CD4-positive, alpha-beta T cell treated with Interleukin-12 subunit alpha and Interleukin-12 subunit beta, for 1 hour (primary cell): ENCODE results near the gene SSH3.
A peak's percentile ranks its signal among the peaks of the same experiment; 100 is the strongest.

Experiments
- DNase-seq: peaks from one replicate; pipeline ENCODE4 v3.0.0-alpha.2; 2020

SSH3 gene

DNA sequence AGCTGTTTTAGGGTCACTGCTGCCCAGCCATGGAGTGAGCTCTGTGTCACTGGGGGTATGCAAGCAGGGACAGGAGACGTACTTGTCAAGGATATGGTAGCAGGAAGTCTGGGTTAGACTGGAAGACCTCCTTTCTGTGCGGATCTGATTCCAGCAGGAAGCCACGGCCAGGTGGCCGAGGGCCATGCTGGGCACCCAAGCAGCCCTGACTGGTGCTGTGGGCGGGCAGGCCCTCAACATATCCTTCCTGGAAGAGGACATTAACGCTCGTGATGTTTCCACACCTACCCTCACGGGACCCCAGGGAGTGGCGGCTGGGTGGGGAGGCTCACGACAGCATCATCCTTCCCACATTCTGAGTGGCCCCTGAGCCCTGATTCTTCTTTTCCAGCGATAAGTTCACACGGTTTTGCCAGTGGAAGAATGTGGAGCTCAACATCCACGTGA lies 23.0 kb upstream of the SSH3 start:
- DNase-seq: no peak

DNA sequence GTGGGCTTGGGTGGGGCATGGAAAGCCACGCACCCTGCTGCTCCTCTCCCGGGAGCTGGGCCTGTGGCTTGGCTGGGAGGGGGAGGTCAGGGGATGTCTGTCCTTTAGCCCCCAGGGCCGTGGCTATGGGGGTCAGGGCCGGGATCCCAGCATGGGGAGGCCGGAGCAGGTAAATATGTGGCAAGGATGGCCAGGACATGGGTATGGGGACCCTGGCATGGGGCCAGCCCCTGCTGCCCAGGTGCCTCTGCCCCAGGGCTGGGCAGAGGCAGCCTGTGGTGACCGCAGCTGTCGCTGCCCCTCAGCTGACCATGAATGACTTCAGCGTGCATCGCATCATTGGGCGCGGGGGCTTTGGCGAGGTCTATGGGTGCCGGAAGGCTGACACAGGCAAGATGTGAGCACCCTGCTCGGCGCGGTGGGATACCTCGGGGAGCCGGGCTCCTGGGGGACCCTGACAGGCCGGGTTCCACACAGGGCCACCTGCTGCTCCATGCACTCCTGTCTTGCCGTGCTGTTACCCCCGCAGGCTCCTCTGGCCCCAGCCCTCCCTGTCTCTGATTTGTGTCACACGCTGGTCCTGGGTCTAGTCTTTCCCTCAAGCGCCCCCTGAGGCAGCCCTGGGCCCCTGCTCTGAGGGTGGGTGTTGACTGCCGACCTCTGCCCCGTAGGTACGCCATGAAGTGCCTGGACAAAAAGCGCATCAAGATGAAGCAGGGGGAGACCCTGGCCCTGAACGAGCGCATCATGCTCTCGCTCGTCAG lies 22.4 kb upstream of the SSH3 start:
- no peak for DNase-seq

DNA sequence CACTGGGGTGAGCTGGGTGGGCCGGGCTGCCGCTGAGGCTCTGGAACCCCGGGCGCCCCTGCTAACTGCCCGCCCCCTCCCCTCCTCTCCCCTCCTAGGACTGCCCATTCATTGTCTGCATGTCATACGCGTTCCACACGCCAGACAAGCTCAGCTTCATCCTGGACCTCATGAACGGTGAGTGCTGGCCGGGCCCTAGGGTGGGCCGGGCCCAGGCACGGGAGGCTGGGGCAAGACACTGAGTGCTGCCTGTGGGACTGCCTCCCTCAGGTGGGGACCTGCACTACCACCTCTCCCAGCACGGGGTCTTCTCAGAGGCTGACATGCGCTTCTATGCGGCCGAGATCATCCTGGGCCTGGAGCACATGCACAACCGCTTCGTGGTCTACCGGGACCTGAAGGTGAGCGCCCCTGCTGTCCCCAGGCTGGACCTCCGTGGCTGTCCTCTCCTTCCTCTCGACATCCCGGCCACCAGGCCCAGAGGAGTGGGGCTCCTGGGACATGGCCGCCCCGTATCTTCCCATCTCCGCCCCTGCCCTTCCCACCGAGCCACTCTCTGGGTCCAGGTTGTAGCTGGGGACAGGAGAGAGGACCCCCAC lies 21.7 kb upstream of the SSH3 start:
- DNase-seq: no peak

DNA sequence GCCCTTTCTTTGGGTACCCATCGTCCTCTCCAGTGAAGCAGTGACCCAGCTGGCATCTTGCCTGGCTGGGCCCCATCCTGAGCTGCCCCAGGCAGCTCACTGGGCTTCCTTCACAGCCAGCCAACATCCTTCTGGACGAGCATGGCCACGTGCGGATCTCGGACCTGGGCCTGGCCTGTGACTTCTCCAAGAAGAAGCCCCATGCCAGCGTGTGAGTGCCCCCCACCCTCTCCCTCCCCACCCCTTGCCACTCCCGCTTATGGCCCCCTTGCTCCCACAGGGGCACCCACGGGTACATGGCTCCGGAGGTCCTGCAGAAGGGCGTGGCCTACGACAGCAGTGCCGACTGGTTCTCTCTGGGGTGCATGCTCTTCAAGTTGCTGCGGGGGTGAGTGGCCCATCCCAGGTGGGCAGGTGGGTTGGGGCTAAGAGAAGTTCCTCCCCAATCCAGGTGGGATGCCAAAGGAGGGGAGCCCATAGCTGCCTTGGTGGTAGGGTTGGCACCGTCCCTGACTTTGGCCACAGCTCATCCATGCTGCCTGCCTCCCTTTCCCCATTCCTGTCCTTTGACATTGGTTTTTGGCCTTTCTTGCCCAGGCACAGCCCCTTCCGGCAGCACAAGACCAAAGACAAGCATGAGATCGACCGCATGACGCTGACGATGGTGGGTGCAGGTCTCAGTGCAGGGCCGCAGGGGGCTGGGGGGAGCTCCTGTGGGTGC lies 21.0 kb upstream of the SSH3 start:
- no peak for DNase-seq

DNA sequence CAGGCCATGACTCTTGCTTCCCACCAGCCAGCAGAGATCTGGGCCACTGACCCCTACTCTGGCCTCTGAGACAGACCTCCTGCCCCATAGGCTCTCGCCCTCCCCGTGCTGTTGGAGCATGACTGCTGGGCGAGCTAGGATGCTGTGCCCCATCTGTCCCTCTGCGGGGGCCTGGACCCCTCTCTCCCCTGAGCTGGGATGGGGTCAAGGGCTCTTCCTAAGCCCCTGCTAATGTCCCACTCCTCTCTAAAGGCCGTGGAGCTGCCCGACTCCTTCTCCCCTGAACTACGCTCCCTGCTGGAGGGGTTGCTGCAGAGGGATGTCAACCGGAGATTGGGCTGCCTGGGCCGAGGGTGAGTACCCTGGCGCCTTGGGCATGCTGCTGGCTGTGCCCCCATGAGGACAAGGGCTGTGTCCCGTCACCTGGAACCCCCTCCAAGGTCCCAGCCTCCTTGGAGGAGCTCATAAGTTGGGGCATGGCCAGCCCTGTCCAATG lies 20.4 kb upstream of the SSH3 start:
- no peak for DNase-seq

DNA sequence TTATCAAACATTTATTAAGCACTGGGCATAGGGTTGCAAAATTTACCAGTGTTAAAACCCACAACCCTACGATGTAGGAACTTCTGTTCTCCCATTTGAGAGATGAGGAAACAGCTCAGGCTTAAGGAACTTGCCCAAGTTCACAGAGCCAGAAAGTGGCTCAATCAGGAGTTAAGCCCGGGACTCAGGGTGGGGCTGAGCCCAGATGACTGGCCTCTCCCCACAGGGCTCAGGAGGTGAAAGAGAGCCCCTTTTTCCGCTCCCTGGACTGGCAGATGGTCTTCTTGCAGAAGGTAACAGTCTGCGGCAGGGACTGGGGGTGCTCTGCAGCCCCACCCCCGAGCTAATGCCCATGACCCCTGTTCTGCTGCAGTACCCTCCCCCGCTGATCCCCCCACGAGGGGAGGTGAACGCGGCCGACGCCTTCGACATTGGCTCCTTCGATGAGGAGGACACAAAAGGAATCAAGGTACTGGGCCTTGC lies 19.8 kb upstream of the SSH3 start:
- no peak for DNase-seq

DNA sequence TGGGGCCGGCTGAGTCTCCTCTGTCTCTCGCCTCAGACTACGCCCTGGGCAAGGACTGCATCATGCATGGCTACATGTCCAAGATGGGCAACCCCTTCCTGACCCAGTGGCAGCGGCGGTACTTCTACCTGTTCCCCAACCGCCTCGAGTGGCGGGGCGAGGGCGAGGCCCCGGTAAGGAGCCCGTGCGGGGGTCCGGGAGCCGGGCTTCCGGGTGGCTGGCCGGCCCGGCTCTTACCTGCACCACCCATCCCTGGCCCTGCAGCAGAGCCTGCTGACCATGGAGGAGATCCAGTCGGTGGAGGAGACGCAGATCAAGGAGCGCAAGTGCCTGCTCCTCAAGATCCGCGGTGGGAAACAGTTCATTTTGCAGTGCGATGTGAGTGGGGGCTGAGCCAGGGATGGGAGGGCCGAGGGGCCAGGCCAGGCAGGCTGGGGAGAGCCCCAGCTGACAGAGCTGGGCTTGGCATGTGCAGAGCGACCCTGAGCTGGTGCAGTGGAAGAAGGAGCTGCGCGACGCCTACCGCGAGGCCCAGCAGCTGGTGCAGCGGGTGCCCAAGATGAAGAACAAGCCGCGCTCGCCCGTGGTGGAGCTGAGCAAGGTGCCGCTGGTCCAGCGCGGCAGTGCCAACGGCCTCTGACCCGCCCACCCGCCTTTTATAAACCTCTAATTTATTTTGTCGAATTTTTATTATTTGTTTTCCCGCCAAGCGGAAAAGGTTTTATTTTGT lies 18.4 kb upstream of the SSH3 start:
- DNase-seq: no peak

DNA sequence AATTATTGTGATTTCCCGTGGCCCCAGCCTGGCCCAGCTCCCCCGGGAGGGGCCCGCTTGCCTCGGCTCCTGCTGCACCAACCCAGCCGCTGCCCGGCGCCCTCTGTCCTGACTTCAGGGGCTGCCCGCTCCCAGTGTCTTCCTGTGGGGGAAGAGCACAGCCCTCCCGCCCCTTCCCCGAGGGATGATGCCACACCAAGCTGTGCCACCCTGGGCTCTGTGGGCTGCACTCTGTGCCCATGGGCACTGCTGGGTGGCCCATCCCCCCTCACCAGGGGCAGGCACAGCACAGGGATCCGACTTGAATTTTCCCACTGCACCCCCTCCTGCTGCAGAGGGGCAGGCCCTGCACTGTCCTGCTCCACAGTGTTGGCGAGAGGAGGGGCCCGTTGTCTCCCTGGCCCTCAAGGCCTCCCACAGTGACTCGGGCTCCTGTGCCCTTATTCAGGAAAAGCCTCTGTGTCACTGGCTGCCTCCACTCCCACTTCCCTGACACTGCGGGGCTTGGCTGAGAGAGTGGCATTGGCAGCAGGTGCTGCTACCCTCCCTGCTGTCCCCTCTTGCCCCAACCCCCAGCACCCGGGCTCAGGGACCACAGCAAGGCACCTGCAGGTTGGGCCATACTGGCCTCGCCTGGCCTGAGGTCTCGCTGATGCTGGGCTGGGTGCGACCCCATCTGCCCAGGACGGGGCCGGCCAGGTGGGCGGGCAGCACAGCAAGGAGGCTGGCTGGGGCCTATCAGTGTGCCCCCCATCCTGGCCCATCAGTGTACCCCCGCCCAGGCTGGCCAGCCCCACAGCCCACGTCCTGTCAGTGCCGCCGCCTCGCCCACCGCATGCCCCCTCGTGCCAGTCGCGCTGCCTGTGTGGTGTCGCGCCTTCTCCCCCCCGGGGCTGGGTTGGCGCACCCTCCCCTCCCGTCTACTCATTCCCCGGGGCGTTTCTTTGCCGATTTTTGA lies 17.5 kb upstream of the SSH3 start:
- peak; percentile 60 for DNase-seq

DNA sequence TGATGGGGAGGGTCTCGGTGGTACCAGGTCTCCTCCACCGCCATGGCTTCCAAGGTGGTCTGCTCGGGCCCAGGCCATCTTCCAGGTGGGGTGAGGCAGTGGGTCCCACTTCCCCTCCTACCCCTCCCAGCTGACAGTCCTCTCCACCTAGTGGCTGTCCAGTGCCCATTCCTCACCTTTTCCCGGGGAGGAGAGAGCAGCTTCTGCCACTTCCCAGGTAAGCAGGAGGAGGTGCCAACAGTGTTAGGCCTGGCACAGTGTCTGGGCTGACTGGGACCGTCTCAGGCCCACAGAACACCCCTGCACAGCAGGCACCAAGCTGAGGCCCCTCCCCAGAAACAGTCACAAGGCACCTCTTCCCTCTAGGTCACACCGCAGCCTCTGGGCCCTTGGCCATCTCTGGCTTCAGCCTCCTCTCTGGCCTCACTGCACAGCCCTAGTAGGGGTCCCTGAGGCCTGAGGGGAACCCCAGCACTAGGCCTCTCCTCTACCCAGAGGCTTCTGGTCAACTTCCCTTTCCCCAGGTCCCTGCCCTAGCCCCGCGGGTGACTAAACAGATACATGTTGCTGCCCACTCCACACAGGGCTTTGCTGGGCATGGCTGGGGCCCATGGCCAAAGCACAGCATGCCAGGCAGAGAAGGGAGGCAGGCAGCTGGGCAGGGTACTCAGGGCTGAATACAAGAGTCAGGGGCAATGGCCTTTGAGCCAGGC lies 16.6 kb upstream of the SSH3 start:
- DNase-seq: no peak

DNA sequence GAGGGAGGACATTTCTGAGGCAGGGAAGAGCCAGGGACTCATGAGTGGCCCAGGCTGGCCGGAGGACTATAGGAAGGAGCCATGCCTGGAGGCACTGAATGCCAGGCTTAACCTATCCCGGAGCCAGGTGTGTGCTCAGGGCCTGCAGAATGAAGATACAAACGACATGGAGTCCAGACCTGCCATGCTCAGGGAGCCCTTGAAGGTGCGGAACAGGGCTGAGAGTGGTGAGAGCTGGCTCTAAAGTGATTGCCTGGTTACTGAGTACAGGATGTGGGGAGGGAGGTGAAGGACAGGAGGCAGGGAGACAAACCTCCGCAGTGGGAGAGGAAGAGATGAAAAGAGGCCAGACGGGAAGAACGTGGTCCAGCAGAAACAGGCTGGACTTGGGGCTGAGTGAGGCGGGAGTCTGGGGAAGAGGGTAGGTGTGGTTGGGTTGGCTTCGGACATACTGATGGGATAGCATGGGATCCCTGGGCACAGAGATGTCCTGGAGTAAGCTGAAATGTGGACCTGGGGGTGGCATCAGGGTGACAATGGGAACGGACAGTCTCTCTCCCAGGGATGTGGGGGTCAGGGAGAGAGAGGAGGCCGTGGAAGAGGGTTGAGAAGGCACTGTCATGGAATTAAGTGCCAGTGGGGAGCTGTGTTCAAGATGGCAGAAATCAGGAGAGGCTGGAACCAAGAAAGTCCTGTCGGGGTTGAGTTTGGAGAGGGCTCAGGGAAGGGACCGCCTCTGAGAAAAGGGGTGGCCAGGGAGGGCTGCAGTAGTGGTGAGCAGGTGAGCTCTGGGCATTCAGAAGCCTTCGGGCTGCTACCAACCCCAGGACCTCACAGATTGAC lies 15.8 kb upstream of the SSH3 start:
- no peak for DNase-seq

DNA sequence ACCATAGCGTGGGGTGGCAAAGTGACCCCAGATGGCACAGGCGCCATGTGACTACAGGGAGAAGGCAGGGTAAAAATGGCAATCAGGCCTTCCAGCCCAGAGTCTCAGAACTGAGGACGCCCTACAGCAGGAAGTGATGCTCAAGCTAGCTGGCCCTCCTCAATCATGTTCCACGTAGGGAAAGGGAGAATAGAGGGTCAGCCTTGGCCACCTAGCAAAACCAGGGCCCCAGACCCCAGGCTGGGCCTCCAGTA lies 15.2 kb upstream of the SSH3 start:
- no peak for DNase-seq

DNA sequence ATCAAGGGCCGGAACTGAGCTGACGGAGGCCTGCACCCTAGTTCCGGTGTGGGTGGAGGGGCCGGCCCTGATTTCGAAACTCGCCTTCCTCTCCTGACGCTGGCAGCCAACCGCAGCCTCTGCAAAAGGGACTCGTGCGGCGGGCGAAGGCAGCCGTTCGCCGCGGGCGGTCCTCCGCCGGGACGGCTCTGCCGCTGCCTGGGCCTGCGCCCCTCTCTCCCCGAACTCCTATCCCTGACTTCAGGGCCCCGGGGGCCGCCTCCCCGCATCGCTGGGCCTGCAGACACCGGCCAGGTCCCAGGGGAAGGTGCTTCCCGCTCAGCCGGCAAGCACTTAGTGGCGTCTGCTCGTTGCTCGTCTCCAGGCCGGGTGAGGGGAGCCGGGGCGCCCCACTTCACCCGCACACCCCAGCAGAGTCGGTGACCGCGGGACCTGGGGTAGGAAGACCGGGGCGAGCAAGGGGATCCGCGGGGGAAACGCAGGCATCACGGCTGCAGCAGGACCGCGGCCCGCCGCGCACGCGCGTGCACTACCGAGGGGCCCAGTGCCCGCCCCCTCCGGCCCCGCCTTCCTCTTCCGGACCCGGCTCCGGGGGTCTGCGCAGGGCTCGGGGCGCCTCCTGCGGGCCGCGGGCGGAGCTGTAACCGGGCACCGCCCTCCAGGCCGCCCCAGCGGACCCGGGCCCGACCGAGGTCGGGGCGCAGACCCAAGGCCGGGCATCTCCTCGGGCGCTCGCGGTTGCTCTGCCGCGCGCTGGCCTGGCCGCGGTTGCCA lies 14.7 kb upstream of the SSH3 start:
- peak; percentile 89 for DNase-seq

DNA sequence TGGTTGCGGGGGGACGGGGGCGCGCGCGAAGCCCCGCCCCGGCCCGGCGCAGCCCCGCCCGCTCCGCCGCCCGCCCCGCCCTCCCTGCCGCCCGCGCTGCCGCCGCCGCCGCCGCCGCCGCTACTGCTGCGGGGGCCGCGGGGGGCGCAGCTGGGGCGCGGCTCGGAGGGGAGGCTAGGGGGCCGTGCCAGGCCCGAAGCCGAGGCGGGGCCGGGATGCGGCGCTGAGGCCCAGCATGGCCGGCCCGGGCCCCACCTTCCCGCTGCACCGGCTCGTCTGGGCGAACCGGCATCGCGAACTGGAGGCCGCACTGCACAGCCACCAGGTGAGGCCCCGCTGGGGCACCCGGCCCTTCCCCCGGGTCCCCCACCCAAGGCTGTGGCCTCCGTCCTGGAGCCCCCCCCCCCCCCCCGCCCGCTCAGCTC lies 14.1 kb upstream of the SSH3 start, which contains the start of gene ANKRD13D:
Gene ANKRD13D (plus strand): TSS at position 78 of the 425 bp plus-strand sequence. CDS start 158 bp downstream, at position 236.
- DNase-seq: no peak

DNA sequence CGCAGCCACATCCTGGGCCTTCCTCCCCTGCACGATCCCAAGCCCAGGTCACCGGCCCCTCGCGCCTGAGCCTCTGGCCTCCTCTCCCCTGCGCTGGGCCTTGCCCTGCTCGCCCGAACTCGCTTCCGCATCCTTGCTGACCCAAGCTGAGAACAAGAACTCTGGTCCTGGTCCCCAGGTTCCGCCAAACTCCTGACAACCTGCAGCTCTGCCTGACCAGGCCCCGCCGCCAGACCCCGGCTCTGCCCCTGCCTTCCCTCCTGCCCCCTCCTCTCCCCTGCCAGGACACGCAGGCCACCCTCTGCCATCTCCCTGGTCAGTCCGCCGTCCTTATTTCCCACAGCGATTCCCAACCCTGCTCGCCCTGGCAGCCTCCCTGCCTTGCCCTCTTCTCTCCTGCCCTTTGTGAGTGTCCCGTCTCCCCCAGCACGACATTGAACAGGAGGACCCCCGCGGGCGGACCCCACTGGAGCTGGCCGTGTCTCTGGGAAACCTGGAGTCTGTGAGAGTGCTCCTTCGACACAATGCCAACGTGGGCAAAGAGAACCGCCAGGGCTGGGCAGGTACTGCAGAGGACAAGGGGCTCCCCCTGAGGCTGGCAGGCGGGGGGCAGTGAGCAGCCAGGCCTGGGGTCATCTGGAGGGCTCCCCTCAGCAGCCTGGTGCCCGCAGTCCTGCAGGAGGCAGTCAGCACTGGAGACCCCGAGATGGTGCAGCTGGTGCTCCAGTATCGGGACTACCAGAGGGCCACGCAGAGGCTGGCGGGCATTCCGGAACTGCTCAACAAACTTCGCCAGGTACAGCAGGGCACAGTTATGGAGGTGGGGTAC lies 13.5 kb upstream of the SSH3 start:
- no peak for DNase-seq

DNA sequence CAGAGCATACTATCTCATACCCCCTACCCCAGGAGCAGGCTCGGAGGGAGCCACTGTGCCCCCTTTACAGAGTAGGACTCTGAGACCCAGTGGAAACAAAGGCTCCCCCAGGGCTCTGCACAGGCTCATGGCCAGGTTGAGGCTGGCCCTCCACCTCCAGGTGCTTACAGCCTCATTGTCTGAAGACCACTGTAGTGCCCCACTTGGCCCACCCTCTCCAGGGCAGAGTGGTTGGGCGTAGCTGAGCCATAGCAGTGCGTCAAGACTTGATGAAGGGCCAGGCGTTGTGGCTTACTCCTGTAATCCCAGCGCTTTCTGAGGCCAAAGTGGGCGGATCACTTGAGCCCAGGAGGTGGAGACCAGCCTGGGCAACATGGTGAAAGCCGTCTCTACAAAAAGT lies 12.5 kb upstream of the SSH3 start:
- DNase-seq: no peak

DNA sequence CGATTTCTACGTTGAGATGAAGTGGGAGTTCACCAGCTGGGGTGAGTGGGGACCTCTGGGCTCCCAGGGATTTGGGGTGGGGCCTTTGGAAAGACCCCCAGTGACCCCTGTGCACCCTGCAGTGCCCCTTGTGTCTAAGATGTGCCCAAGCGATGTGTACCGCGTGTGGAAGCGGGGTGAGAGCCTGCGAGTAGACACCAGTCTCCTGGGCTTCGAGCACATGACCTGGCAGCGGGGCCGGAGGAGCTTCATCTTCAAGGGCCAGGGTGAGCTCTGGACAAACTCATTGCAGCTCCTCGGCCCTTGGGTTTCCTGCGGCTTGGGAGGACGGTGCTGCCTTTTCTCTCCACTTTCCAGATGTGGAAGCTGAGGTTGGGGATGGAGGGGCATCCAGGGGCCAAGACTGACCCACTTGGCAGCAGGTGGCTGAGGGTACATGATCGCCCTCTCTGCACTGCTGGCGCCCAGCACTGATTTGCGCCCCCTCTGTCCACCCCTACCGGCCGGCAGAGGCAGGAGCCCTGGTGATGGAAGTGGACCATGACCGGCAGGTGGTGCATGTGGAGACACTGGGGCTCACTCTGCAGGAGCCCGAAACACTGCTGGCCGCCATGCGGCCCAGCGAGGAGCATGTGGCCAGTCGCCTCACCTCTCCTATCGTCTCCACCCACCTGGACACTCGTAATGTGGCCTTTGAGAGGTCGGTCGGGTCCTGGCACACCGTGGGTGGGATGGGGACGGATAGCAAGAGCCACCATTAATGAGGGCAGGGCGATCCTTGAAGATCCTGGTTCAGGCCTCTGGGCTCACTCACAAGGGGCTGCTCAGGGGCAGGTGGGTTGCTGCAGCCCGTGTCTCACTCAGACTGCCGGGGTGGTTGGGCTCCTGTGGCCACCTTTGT lies 11.6 kb upstream of the SSH3 start:
- no peak for DNase-seq

DNA sequence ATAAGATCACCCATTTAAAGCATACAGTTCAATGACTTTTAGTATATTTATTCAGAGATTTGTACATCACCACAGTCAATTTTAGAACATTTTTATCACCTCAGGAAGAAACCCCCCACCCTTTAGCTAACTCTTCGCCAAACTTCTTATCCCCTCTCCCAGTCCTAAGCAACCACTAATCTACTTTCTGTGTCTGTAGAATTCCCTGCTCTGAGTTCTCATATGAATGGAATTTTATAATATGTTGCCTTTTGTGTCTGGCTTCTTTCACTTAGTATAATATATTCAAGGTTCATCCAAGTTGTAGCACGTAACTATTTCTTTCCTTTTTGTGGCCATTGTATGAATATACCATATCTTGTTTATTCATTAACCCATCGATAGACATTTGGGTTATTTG lies 10.7 kb upstream of the SSH3 start:
- DNase-seq: no peak

DNA sequence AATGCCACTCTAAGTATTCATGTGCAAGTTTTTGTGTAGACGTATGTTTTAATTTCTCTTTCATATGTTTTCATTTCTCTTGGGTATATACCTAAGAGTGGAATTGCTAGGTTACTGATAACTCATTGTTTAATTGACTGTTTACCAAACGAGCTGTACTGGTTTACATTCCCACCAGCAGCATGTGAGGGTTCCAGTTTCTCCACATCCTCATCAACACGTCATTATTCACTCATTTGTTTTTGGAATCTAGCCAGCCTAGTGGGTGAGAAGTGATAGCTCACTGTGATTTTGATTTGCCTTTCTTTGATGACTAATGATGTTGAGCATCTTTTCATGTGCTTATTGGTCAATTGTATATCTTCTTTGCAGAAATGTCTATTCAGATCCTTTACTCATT lies 10.2 kb upstream of the SSH3 start:
- no peak for DNase-seq
